HG03571 (cell line): ENCODE data around the gene ZNF672.
"Not testable (repeated sequence)": the region's sequence is repeated elsewhere in the genome, so short reads cannot be mapped to it uniquely, and the experiment has no call there.

Source experiments
- ATAC-seq: cut with Tn5 transposase; IDR thresholded peaks from one replicate; pipeline ENCODE4 v1.9.1; 2021; ENCODE audit not compliant: unreplicated experiment

Gene ZNF672

DNA sequence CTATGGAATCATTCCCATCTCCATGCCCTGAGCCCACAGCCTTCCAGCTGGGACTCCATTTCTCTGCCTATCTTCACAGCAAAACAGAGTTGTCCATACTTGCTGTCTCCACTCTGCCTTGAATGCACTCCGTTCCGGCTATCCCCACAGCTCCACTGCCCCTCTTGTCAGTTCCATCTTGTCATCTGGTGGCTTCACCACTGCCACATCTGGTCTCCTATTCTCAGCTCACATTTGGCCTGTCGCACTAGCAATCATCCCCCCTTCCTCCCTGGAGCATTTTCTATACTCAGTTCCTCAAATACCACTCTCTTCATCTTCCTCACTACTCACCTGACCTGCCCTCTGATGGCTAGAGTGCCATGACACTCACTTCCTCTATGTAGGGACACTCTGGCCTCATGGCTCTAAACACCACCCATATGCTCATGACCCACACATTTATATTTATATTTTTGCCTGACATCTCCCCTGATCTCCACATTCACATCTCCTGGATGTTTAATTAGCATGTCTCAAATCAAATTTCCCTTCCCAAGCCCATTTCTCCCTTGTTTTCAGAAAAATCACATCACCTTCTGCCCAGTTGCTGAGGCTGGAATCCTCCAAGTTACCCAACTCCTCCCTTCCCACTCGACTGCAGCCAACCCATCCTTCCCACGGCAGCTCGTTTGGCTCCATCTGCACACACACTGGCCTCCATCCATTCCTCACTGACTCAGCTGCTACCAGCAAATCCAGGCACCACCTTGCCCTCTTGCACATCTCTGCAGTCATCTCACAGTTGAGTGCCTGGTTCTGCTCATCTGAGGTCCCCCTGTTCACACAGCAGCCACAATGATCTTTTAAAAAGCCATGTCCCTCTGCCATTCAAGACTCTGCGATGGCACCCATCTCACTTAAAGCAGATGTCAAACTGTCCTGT, 14.7 kb downstream of the ZNF672 start:
- ATAC-seq = no peak

DNA sequence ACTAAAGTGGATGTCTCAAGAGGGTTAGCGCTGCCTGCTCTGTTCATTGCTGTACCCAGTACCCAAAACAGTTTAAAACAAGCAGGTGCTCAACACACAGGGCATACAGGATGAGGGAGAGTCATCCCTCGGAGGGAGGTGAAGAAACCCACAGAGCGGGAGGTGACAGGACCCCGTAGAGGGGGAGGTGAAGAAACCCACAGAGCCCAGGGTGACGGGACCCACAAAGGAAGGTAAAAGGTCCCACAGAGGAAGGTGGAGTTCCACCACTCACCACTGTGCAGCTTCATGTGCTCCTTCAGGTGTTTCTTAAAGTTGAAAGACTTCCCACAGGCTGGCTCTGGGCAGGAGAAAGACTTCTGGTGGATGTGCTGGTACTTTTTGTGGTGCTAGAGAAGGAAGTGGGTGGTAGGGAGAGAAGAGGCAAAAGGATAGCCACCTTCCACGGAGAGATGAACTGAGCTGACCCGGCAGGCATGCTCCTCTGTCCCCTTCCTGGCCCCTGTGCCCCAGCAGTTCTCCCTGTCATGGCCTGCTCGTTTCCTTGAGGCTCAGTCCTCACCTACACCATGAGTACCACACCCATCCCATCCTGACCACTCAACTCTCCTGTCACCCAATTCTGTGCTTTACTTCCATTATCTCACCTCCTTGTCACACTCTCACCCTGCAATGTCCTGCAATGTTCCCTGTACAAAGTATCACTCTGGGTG, 15.8 kb downstream of the ZNF672 start:
- ATAC-seq = no peak

GRCh38 chr1:248855580-248855979, 17.6 kb downstream of the ZNF672 start:
- ATAC-seq = no peak

DNA sequence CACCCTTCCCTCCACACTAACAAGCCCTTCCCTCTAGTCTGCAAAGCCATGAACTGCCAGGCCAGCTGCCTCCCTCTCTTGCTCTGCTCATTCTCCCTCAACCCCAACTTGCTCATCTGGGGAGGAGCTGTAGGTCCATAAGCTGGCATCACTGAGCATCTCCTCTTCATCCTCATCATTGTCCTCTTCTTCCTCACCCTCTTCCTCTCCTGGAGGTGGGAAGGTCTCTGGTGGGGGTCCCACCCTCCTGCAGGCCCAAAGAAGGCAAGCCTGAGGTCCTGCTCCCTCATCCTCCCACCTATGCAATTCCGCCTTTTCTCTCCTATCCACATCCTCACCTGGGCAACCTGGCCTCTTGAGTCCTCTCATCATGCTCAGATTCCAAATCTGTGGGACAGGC, 18.2 kb downstream of the ZNF672 start:
- ATAC-seq = no peak

- ATAC-seq = no peak
These were observed 19.2 kb downstream of the ZNF672 start for GRCh38 chr1:248857201-248857600.

GRCh38 chr1:248857749-248858095, 19.7 kb downstream of the ZNF672 start:
- peak; percentile 0 for ATAC-seq

GRCh38 chr1:248858096-248858890, 20.3 kb downstream of the ZNF672 start:
- ATAC-seq = peak; percentile 30

GRCh38 chr1:248858891-248859889, 21.2 kb downstream of the ZNF672 start, which contains the start of gene ZNF692:
Gene ZNF692 (minus strand): TSS chr1:248859085. CDS start chr1:248858309, 776 bp downstream.
- peak; percentile 62 for ATAC-seq

- no peak for ATAC-seq
These were observed 22.0 kb downstream of the ZNF672 start for GRCh38 chr1:248860007-248860406.

DNA sequence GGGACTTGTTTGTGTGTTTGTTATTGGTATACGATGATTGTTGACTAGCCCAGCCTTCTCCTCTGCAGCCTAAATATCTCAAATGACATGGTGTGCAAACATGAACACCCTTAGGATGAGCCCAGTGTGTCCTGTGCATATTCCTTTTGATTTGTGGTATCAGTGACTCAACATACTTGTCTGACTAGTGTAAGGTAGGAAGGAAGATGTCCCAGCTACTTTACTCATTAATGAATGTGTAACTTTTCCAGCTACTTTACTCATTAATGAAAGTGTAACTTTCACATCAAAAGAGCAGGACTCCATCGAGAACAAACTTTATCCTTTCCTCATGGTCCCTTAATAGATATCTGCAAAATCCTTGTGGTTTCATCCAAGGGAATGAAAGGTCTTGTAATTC, 23.6 kb downstream of the ZNF672 start:
- ATAC-seq = no peak

DNA sequence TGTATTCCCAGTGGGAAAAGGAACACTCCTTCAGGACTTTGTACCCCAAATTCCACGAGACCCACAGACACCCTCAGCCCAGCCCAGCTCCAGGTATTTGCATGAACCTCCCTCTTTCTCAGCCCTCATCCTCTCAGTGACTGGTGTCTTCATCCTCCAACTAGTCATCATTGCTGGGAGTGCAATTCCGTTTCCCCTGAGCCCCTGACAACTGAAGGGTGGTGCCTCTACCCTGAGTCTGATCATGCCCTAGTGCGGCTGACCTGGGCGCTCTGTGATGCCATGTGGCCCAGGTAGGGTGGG, 24.6 kb downstream of the ZNF672 start:
- ATAC-seq = no peak

- ATAC-seq = peak; percentile 71
These were observed 25.2 kb downstream of the ZNF672 start for GRCh38 chr1:248862998-248863881.

DNA sequence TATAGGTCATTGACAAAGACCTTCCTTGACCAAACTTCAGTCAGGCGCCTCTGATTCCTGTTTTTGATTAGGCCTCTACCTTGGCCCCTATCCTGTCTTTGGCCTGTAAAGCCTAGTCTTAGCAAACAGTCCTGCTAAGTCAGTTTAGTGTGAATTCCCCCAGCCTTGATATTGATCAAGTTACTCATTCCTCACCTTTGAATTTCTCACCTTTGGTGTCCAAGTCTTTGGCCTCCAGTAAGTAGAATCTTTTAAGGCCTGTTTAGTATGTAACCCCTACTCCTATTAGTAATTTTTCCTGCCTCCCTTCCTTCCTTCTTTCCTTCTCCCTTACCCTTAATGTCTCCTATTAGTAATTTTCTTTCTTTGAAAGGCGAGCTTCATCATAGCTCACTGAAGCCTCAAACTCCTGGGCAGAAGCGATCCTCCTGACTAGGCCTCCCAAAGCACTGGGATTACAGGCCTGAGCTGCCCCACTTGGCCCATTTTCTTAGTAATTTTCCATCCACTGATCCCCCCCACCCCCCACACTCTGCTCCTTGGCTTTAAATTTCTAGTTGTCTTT, 33.9 kb downstream of the ZNF672 start:
- no peak for ATAC-seq

- ATAC-seq = peak; percentile 31
These were observed 34.9 kb downstream of the ZNF672 start for GRCh38 chr1:248872752-248873408.

GRCh38 chr1:248873409-248873992, 35.5 kb downstream of the ZNF672 start:
- ATAC-seq = peak; percentile 82

DNA sequence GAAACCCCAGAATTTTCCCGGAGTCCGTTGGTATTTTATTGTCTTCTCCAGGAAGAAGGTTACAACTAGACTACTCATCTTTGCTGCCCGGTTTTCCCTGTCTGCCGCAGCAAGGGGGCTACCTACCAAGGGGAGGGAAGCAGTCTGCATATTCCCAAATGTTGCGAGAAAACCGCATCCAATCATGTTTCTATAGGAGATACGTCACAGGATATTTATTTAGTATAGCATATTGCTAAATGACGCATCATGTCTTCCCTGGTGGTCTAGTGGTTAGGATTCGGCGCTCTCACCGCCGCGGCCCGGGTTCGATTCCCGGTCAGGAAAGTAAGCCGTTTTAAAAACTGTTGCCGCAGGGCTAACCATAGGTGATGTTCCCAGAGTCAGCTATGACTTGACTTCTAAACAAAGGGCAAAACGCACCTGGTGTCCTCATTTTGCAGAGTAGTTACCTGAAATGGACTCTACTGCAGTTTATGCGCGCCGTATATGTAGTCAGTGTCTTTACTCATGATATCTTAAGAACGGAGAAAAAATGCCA, 36.0 kb downstream of the ZNF672 start:
- peak; percentile 62 for ATAC-seq

- no peak for ATAC-seq
These were observed 43.2 kb downstream of the ZNF672 start for GRCh38 chr1:248881261-248881660.

GRCh38 chr1:248882427-248882826, 44.4 kb downstream of the ZNF672 start:
- not testable (repeated sequence) for ATAC-seq
